Islet precursor cell (in vitro differentiated cells): ENCODE results near the gene SHANK1.

ENCODE experiments used
- DNase-seq: peaks from one replicate; pipeline ENCODE4 v3.0.0-alpha.2; 2018

SHANK1 gene

DNA sequence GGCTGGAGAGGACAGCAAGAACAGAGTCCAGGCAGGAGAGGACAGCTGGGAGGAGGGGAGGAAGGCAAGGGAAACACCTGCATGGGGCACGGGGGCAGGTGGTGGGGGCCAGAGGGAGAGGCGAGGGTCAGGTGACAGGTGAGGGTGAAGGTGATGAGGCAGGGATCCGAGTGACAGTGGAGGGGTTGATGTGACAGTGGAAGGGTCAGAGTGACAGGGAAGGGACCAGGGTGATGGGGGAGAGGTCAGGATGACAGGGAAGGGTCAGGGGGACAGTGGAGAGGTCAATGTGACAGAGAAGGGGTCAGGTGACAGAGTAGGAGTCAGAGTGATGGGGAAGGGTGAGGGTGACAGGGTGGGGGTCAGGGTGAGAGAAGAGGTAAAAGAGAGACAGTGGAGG is 41.3 kb downstream of the SHANK1 start:
- no peak for DNase-seq

DNA sequence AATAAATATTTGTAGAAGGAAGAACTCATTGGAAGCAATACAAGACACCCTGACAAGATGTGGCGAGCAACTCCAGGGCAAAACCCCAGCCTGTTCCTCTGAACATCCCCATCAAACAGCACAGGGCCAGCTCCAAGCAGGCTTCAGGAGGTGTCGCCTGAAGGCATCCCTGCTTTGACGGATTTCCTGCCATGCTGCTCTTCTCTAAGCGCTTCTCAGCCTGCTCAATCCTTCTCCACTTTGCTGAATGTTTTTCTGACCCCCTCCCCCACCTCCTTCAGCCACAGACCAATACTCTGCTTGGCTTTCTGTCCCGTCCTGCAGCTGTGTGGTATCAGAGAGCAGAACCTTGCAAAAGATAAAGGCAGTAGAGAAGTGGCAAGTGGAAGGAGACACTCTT is 42.0 kb downstream of the SHANK1 start:
- DNase-seq, result no peak

DNA sequence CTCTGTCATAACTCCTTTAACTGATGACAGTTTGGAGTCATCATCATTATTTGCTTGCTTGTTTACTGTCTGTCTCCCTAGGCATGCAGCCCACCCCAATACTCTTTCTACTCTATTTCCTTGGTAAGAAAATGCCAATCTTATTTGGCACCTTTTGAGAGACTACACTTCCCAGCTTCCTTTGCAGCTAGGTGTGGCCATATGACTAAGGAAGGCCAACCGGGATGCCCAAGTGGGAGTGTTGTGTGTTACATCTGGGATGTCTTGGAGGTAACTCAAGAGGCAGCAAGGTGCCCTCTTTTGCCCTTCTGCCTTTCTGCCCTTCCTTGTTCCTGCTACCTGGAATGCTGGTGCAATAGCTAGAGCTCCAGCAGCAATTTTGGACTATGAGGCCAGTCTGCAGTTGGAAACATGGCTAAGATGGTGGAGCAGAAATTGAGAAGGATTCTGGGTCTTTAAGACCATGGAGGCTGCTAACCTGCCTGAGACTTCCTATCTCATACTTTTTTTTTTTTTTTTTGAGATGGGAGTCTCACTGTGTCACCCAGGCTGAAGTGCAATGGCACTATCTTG is 42.9 kb downstream of the SHANK1 start:
- DNase-seq, result no peak

DNA sequence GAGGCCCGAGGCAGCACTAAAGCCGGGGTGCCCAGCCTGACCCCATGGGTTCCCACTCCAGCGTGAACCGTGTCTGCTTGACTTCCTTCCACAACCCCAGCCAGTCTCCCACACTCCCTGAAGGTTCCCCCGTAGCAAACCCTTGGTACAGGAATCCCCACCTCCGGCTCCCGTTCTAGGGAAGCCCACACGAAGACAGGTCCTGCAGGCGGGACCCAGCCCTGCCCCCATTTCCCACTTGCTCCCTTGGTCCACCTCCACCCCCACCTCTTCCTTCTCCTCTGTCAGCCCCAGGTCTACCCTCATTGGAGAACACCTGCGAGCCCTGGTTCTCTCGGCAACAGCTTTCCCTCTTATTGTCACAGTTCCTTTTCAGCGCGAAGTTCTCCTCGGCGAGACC is 46.5 kb downstream of the SHANK1 start:
- DNase-seq, result no peak

DNA sequence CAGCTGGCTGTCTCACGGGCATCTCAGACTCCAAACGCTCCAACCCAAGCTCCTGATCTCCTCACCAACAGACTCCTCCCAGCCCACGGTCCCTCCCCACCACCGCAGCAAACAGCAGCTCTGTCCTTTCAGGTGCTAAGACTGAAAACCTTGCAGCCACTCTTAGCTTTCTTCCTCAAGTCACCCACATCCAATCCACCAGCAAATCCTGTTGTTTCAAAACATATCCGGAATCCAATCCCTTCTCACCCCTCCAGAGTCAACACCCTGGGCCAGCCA is 49.6 kb downstream of the SHANK1 start:
- DNase-seq, result no peak

DNA sequence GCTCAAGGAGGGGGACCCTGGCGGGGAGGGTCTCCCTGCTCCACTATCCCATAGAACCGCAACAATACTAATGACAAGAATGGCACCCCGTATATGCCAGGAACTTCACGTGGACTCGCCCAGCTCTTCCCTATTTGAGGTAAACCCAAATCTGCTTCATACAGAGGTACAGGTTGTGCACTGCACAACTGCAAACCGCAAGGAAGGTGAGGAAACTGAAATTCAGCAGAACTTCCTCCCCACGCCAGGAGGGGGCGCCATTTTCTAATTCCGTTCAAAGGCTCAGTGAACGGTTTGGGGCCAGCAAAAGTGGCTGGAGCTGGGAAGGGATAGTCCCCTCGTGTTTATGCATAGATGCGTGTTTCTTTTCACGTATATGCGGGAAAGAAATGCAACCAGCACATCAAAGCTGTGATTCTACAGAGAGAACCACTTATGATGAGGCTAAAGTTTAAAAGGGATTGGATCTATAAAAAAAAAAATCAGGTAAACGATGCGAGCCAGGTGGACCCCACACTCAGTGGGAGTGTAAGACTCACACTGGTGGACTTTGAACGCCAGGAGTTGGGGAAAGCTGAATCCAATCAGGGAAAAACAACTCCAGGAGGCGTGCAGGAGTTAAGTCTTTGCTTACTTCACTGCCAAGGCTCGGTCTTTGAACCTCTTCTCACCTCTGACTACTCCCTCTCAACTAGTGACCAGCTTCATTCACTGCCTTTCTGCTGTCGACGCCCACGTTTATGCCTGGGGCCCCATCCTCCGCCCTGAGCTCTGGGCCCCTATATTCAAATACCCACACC is 50.1 kb downstream of the SHANK1 start:
- no peak for DNase-seq

DNA sequence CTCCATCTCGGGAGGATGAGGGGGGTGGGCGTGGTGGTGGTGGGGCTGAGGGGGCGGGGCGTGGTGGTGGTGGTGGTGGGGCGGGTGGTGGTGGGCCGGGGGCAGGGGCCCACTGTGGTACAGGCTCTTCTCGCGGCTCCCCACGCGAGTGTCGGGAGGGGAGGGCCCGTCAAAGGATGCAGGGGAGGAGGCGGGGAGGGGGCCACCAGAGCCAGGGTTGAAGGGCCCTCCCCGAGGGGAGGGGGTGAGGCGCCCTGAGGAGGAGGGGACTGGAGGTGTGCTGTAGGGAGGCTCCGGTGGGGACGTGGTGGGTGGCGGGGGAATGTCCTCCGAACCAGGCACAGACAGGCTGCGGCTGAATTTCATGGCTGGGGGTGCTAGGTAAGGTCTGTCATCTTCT is 50.7 kb downstream of the SHANK1 start:
- DNase-seq, result no peak

DNA sequence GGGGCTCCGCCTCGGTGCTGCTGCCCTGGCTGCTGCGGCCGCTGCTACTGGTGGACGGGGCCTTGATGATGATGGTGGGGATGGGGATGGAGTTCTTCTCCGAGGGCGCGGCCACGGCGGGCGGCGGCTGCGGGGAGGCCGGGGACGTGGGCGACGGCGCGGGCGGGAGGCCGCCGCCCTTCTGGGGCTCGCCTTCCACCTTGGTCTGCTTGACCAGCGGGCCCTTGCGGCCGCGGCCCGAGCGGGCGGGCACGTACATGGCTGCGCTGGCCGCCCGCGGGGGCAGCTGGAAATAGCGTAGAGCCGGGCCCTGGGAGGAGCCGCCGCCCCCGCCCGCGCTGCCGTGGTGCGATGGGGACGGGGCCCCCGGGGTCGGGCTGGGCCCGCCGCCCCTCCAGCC is 51.2 kb downstream of the SHANK1 start:
- no peak for DNase-seq

DNA sequence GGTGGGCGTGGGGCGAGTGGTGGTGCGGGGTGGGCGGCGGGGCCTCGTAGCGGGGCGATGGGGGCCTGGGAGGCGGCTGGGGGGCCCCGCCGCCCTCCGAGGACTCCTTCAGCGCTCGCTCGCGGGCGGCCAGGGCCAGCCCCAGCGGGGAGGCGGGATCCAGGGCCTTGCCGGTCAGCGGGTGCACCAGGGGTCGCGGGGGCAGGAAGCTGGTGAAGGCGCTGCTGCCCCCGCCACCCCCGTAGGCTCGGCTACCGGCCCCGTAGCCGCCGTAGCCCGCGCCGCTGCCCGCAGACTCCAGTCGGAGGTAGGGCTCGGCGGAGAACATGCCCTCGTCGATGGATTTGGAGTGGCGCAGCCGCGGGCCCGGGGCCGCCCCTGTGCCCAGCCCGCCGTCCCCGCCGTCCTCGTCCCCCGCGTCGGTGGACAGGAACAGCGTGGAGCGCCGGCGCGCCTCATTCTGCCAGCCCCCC is 51.8 kb downstream of the SHANK1 start:
- DNase-seq, result no peak

DNA sequence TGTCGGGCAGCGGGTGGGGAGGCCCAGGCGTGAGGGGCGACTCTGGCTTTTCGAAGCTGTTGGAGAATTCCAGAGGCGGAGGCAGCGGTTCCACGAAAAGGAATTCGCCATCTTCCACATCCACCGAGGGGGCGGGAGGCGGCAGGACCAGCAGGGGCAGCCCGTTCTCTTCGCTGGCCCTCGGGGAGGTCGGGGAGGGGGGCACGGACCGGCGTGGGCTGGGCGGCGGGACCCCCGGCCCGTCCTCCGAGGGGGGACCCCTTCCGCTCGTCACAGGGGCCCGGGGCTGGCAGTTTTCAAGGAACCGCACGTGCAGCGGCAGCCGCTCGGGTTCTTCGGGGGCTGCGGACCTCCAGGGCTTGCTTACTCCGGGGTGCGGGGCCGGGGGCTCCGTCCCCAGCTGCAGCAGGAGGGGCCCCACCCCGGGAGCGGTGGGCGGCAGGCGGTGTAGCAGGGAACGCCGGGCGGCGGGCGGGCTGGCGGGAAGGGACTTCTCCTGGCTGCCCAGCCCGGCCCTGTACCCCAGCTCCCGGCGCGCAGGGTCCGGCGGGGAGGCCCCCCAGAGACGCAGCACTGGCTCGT is 52.3 kb downstream of the SHANK1 start:
- DNase-seq, result no peak

DNA sequence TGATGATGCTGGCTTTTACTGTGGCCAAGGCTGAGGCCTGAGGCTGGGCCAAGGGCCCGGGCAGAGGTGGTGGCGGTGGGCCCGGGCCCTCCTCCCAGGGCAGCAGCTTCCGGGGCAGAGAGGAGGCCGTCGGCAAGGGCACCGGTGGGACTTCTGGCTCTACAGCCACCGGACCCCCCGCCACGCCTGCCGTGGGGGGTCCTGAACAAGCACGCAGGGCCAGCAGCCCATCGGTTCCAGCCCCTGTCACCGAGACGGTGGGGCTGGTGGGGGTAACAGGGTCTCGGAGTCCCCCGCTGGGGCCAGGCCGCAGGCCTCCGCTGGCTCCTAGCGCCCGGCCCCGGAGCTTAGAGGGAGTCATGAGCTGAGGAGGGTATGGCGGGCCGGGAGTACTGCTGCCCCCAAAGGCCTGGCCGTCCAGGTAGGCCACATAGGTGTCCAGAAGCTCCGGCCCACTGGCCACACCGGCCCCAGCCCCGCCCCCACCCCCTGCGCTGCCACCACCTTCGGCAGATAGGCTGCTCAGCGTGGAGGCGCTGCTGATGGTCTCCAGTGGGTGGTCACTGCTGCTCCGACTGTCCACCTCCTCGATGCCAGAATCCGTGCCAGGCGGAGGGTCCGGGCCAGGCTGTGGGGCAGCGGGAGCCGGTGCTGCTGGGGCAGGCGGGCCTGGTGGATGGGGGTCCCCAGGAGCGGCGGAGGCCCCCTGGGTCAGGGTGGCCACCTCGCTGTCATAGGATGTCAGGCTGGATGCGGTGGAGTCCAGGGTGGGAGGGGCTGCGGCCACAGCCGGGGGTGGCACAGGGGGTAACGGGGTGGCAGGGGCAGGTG is 53.0 kb downstream of the SHANK1 start:
- no peak for DNase-seq

DNA sequence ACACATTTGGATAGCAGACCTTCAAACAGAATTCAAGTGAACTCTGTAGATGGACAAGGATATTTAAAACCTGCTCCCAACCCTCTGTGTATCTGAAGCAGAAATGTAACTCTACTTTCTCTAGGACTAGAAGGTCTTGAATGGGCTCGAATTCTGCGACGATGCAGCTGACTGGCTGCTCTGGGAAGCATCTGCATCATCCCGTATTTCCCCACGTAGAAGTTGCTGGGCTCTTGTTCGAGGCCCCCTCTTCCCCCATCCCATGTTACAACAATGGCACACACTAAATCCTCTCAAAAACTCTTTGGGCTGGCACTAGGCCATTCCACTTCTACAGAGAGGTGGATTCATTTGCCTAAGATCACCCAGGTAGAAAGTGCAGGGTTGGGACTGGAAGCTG is 55.4 kb downstream of the SHANK1 start:
- DNase-seq, result no peak

DNA sequence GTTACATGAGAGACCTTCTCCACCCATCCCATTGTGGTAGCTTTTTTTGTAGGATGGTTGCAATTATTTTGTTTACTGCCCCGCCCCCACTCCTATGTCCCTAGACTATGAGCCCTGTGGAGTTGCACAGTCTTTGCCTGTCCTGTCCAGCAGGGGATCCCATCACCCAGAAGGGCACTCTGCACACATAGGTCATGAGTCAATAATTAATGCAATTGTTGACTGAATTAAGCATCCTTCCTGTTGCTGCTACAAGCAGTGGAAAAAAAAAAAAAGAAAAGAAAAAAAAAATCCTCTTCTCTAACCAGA is 56.2 kb downstream of the SHANK1 start:
- no peak for DNase-seq

DNA sequence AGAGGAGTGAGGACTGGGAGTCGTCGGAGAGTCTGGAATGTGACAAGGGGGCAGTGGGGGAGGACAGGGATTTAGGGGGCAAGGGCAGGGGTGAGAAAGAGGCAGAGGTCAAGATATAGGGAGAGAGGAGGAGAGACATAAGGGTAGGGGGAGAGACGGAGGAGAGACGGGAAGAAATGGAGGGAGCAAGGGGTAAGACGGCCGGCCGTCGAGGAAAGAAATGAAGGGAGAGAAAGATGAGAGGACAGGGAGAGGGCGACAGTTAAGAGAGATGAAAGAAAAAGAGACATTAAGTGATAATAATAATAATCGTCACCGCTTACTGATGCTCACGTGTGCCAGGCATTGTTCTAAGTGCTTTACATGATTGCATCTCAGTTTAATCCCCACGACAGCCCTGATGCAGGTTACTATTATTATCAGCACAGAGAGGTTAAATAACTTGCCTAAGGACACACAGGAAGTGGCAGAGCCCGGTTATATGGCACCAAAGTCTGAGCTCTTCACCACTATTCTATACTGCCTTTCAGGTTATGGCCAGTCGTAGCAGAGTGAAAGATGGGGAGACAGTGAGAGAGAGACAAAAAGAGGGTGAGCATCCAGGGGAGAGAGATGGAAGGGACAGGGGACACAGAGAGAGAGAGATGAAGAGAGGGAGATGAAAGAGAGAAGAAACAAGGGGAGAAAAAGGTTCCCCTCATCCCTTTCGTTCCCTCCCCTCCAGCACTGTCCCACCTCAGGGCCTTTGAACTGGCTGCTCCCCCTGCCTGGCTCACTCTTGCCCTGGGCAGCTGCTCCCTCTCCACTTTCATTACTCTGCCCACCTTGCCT is 56.7 kb downstream of the SHANK1 start:
- DNase-seq, result no peak

DNA sequence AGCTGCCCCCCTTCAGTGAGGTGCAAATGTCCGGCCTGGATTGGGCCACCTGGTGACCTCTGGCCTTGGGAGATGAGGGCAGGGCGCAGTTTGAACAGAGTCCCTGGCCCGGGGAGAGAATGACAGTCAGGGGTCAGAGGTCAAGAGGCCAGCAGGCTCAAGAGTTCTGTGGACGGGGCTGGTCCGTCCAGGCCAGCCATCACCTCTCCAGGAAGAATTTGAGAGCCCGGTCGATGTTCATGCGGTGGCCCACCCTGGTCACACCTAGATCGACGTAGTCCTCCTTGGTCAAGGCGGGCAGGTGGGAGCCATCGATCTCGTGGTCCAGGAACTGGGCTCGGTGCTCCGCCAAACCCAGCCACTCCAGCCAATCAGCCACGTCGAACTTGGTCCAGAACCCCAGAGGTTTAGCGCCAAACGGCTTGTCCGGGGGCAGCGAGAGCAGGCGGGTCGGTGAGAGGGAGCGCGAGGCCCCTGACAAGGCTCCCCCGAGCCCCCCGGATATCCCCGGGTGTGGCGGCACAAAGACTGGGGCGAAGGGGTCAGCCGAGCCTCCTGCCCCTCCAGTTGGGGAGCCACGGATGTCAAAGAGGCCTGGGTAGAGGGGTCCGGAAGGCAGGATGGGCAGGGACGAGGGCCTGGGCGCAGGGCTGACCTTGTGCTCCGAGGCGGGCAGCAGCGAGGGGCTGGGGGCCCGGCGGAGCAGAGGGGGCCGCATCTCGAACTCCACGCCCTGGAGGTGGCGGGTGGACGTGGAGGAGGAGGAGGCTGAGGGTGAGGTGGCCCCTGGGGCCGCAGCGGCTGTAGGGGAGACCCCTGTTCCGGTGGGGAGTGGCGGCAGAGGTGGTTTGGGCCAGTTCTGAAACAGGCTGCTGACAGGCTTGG is 57.6 kb downstream of the SHANK1 start:
- no peak for DNase-seq

DNA sequence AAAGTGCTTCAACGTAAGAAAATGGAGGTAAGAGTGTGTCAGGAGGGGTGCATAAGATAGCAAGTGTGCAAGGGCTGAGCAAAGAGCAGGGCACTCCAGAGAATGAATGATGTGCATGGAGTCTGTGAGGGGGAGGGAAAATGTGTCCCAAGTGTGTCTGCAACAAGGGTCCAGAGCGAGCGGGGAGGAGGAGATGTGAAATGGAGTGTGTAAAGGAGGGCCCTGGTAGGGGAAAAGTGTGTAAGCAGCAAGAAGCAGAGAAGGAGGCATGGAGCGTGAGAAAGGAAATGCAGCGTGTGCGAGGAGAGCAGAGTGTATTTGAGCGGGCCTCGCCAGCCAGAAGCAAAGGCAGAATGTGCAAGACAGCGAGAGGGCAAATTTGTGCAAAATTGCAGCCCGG is 58.6 kb downstream of the SHANK1 start:
- DNase-seq, result no peak

DNA sequence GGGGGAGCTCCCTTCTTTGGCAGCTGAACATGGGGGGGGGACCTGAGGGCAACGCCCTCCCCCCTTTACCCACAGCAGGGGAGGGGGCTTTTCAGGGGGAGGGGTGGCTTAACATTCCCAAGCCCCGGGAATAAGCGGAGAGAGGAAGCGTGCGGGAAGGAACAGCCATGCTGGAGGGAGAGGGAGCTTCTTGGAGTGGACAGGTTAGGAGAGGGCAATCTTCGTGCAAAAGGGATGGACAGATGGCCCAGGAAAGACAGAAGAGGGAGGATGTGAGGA is 59.6 kb downstream of the SHANK1 start:
- no peak for DNase-seq

DNA sequence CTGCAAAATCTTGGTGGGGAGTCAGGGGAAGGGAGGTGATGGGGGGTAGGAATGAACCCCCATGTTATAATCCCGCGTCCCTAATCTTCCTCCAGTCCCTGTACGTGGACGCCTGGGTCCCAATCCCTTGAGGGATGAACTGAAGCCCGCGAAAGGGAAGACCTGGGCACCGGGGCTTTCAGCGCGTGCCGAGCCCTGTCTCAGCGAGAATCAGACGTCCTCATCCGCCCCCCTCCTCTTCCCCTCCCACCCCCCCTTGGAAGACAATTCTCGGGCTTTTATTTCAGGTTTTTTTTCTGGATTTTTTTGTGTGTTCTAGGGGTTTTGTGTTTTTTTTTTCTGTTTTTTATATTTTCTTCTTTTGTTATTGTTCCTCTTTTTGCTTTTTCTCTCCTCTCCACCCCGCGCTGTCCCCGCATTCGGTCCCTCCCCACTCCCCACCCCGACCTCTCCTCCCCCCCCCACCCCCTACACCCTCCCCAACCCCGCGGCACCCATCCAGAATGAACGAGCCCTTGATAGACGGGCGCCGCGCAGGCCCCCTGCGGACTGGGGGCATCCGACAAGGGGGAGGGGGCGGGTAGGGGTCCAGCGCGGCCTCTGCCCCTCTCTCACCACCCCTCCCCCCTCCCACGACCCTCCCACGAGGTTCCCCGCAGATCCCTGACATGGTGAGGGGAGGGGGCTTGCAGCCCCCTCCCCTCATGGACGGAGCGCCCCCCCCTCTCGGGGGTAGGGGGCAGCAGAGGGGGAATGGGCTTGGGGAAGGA is 60.1 kb downstream of the SHANK1 start:
- no peak for DNase-seq

DNA sequence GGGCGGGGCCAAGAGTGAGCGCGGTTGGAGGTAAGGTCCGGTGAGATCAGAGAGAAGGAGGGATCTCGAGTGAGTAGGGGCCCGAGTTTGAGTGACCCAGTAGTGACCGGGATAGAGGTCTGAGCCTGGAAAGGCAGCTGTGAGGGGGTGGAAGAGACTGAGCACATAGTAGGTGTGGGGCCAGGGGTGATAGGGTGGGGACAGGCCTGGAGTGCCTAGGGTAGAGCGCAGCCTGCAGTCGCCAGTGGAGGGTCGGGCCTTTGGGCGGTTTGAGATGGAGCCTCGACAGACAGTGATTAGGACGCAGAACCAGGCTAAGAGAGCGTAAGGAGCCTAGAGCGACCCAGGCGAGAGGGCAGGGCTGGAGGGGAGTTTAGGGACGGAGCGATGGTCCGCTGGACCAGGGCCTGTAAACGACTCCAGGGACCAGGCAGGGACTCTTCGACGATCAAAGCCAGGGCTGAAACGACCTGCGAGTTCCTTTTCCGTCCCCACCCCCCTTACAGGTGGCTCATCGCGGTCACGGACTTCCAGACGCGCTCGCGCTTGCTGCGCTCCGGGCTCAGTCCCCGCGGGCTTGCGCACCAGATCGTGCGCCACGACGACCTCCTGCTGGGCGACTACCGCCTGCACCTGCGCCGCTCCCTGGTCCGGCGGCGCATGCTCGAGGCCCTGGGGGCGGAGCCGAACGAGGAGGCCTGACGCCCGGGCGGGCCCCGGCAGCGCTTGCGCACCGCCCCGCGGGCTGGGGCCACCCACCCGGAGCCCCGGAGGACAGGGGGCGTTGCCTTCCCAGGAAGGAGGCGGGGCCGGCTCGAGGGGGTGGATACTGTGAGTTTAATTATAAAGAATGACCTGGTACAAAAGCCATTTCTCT is 60.9 kb downstream of the SHANK1 start:
- DNase-seq, result peak; percentile 95

DNA sequence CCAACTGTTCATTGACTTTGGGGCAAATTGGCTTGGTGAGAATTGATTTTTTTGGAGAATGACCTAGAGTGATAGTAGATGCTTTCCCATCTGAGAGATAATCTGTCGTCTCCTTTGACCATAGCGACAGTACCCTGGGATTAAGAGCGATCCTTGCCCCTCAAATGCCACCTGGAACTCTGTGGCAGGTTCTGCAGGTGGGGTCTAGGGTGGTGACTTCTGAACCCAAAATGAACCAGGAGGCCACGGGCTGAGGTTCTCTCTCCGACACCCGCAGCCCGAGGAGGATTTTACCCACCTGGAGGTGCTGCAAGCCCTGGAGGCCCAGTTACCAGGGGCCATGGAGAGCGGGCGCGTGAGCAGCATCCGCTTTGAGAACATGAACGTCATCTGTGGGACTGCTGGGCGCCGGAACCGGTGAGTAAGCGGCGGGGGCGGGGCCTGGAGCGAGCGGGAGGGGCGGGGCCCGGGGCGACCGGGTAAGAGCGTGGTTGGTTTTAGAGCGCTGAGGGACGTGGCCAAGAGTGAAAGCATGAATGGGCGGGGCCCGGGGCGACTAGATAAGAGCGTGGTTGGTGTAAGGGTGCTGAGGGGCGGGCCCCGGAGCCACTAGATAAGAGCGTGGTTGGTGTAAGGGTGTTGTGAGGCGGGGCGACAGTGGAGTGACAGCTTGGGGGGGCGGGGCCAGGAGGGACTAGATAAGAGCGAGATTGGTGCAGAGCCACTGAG is 61.7 kb downstream of the SHANK1 start:
- DNase-seq, result peak; percentile 100
